Ishikawa (cell line): Measurements from ENCODE around the gene VPS35L.

Source experiments
- CEBPB ChIP-seq: IDR thresholded peaks from 2 replicates; pipeline ENCODE4 v1.6.1; 2012
- CREB1 ChIP-seq: IDR thresholded peaks from 2 replicates; pipeline ENCODE4 v1.6.1; 2012; ENCODE audit warnings: low read depth
- EP300 ChIP-seq: IDR thresholded peaks from 2 replicates; pipeline ENCODE4 v1.6.1; 2012; ENCODE audit warnings: borderline replicate concordance
- FOXM1 ChIP-seq: IDR thresholded peaks from 2 replicates; pipeline ENCODE4 v1.6.1; 2012; ENCODE audit warnings: low read depth, borderline replicate concordance
- RAD21 ChIP-seq: IDR thresholded peaks from 2 replicates; pipeline ENCODE4 v1.6.1; 2012; ENCODE audit warnings: low read depth
- TAF1 ChIP-seq: IDR thresholded peaks from 2 replicates; pipeline ENCODE4 v1.6.1; 2012; ENCODE audit warnings: low read depth, mild to moderate bottlenecking
- TEAD4 ChIP-seq: IDR thresholded peaks from 2 replicates; pipeline ENCODE4 v1.6.1; 2012
- ZBTB7A ChIP-seq: IDR thresholded peaks from 2 replicates; pipeline ENCODE4 v1.6.1; 2012; ENCODE audit warnings: low read depth
- TF ChIP-seq, protein P1 (sequence below): IDR thresholded peaks from 2 replicates; pipeline ENCODE4 v1.6.1; 2012
- TF ChIP-seq, protein P2 (sequence below): IDR thresholded peaks from 2 replicates; pipeline ENCODE4 v1.6.1; 2012; ENCODE audit warnings: low read depth, mild to moderate bottlenecking

DNA sequence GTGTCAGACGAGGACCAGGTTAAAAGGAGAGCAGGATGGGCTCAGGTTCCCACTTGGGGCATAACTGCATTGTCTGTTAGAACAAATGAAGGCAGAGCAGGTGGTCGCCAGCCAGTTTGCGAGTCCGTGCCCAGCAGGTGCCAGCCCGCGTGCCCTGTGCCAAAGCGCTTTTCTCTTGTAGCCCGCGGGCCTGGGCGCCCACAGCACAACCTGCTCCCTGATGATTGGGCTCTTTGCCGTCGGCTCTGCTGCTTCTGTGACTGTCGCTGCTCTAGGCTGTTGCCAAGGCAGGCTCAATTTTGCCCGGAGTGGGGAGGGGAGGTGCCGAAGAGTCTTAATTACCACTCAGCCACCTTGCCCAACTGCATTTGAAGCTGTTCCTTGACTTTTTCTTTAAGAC lies 141.5 kb downstream of the VPS35L start:
- TF ChIP-seq CEBPB (no peak), EP300 (no peak), FOXM1 (no peak), TEAD4 (no peak), RAD21 (no peak), TAF1 (no peak), CREB1 (no peak), ZBTB7A (no peak)
- TF ChIP-seq, protein P1, sequence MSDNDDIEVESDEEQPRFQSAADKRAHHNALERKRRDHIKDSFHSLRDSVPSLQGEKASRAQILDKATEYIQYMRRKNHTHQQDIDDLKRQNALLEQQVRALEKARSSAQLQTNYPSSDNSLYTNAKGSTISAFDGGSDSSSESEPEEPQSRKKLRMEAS: no peak
- TF ChIP-seq, protein P2, sequence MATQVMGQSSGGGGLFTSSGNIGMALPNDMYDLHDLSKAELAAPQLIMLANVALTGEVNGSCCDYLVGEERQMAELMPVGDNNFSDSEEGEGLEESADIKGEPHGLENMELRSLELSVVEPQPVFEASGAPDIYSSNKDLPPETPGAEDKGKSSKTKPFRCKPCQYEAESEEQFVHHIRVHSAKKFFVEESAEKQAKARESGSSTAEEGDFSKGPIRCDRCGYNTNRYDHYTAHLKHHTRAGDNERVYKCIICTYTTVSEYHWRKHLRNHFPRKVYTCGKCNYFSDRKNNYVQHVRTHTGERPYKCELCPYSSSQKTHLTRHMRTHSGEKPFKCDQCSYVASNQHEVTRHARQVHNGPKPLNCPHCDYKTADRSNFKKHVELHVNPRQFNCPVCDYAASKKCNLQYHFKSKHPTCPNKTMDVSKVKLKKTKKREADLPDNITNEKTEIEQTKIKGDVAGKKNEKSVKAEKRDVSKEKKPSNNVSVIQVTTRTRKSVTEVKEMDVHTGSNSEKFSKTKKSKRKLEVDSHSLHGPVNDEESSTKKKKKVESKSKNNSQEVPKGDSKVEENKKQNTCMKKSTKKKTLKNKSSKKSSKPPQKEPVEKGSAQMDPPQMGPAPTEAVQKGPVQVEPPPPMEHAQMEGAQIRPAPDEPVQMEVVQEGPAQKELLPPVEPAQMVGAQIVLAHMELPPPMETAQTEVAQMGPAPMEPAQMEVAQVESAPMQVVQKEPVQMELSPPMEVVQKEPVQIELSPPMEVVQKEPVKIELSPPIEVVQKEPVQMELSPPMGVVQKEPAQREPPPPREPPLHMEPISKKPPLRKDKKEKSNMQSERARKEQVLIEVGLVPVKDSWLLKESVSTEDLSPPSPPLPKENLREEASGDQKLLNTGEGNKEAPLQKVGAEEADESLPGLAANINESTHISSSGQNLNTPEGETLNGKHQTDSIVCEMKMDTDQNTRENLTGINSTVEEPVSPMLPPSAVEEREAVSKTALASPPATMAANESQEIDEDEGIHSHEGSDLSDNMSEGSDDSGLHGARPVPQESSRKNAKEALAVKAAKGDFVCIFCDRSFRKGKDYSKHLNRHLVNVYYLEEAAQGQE: no peak
